Epithelial cell of esophagus (primary cell): ENCODE results near the gene TYSND1.
"Not testable (repeated sequence)": the region's sequence is repeated elsewhere in the genome, so short reads cannot be mapped to it uniquely, and the experiment has no call there.

Experiments used
- DNase-seq: peaks from one replicate; pipeline ENCODE4 v3.0.0; 2010; ENCODE audit warnings: low read depth
- H3K4me3 ChIP-seq: 2 replicates; pipeline ENCODE4 v1.5.1; 2011; ENCODE audit warnings: mild to moderate bottlenecking, low read length, control low read depth
- TF ChIP-seq, protein P1 (sequence below): IDR thresholded peaks from 2 replicates; pipeline ENCODE4 v1.5.1; 2011; ENCODE audit warnings: low read depth, mild to moderate bottlenecking, low read length, control low read depth, inconsistent platforms; ENCODE audit not compliant: insufficient read depth; ENCODE audit errors: missing control alignments

Gene TYSND1

DNA sequence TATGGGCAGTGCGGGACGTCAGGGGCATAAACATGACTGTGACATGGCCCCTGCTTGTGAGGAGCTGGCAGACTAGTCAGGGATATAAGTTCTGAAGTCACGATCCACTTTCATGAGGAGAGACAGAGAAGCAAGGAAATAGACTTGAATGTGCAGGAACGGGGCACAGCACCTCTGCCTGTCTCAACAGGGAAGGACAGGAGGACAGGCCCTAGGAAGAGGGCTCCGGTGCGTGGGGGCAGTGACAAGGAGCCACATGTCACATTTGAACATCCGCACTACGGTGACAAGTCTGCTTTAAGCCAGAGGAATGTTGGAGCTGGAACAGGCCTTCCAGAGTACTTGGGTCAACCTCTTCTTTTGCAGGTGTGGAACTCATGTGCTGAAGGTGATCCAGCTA lies 43.6 kb upstream of the TYSND1 start:
- no peak for DNase-seq
- no peak overlapping the region for H3K4me3 ChIP-seq
- TF ChIP-seq, protein P1, sequence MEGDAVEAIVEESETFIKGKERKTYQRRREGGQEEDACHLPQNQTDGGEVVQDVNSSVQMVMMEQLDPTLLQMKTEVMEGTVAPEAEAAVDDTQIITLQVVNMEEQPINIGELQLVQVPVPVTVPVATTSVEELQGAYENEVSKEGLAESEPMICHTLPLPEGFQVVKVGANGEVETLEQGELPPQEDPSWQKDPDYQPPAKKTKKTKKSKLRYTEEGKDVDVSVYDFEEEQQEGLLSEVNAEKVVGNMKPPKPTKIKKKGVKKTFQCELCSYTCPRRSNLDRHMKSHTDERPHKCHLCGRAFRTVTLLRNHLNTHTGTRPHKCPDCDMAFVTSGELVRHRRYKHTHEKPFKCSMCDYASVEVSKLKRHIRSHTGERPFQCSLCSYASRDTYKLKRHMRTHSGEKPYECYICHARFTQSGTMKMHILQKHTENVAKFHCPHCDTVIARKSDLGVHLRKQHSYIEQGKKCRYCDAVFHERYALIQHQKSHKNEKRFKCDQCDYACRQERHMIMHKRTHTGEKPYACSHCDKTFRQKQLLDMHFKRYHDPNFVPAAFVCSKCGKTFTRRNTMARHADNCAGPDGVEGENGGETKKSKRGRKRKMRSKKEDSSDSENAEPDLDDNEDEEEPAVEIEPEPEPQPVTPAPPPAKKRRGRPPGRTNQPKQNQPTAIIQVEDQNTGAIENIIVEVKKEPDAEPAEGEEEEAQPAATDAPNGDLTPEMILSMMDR: no peak

- DNase-seq: no peak
- TF ChIP-seq, protein P1: no peak
- H3K4me3 ChIP-seq: no peak overlapping the region
Measured at GRCh38 chr10:70188768-70189167, 42.3 kb upstream of the TYSND1 start.

- H3K4me3 ChIP-seq: no peak overlapping the region
- TF ChIP-seq, protein P1: no peak
- DNase-seq: peak; percentile 36
Measured at GRCh38 chr10:70186571-70186970, 40.1 kb upstream of the TYSND1 start.

DNA sequence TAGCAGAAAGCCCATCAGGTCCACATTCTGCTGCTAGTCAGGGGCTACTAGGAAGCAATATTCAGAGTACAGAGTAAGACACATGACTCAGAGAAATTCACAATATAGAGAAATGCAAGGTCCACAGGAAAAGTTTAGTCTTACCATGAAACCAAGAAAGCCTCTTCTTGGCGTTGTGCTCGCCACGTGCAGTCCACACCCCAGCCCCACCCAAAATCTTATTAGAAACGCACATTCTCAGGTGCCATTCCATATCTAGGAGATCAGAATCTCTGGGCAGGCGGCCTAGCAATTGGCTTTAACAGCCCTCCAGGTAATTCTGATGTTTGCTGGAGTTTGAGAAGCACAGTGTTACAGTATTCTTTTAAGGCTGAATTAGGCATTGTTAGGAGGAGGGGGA lies 39.6 kb upstream of the TYSND1 start:
- H3K4me3 ChIP-seq: no peak overlapping the region
- TF ChIP-seq, protein P1: no peak
- DNase-seq: no peak

DNA sequence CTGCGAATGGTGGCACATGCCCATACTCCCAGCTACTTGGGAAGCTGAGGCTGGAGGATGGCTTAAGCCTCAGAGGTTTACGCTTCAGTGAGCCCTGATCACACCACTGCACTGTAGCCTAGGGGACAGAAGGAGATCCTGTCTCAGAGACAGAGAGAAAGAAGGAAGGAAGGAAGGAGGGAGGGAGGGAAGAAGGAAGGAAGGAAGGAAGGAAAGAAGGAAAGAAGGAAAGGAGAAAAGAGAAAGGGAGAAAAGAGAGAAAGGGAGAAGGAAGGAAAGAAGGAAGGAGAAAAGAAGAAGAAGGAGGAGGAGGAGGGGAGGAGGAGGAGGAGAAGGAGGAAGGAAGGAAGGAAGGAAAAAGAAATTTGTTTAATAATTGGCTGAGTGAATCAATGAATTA lies 36.8 kb upstream of the TYSND1 start:
- DNase-seq: no peak
- TF ChIP-seq, protein P1: no peak
- H3K4me3 ChIP-seq: no peak overlapping the region

- H3K4me3 ChIP-seq, DNase-seq: not testable (repeated sequence)
Measured at GRCh38 chr10:70179209-70179608, 32.7 kb upstream of the TYSND1 start.

GRCh38 chr10:70178139-70178725 lies 31.7 kb upstream of the TYSND1 start:
- DNase-seq: no peak
- no peak overlapping the region for H3K4me3 ChIP-seq
- TF ChIP-seq, protein P1: no peak

DNA sequence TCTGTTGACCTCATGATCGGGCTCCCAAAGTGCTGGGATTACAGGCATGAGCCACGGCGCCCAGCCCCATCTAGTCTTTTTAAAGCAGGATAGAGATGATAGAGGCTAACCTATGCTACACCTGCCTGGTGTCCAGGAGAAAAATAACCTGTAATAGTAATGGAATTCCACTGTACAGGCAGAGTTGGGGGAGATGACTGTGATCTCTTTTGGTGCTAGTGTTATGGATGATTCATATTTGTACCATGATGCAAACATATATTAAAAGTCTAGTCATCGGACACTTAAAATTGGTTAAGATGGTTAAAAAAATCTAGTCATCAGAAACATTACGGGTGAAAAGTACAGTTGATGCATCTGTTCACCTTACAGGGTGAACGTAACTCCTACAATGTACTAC lies 29.9 kb upstream of the TYSND1 start:
- H3K4me3 ChIP-seq: no peak overlapping the region
- peak; percentile 23 for DNase-seq
- TF ChIP-seq, protein P1: no peak
